ENCODE data around the gene OBSCN.
"Not testable (repeated sequence)": the region's sequence is repeated elsewhere in the genome, so short reads cannot be mapped to it uniquely, and the experiment has no call there.

OBSCN gene

GRCh38 chr1:228265167-228265566 is 57.3 kb downstream of the OBSCN start:
- no peak for DNase-seq

GRCh38 chr1:228267962-228268880 is 60.4 kb downstream of the OBSCN start:
- no peak for DNase-seq

- peak; percentile 37 for DNase-seq
Measured at GRCh38 chr1:228268881-228269265, 61.0 kb downstream of the OBSCN start.

GRCh38 chr1:228269431-228269830 is 61.6 kb downstream of the OBSCN start:
- DNase-seq: not testable (repeated sequence)

GRCh38 chr1:228270032-228270431 is 62.2 kb downstream of the OBSCN start:
- no peak for DNase-seq

GRCh38 chr1:228271701-228272251 is 63.9 kb downstream of the OBSCN start:
- DNase-seq: no peak

GRCh38 chr1:228272331-228272791 is 64.5 kb downstream of the OBSCN start:
- DNase-seq: peak; percentile 38

GRCh38 chr1:228272831-228273571 is 65.2 kb downstream of the OBSCN start:
- no peak for DNase-seq

GRCh38 chr1:228273720-228274451 is 66.0 kb downstream of the OBSCN start:
- DNase-seq: peak; percentile 37

- DNase-seq: peak; percentile 39
Measured at GRCh38 chr1:228274452-228275178, 66.8 kb downstream of the OBSCN start.

GRCh38 chr1:228275179-228275429 is 67.3 kb downstream of the OBSCN start:
- no peak for DNase-seq

GRCh38 chr1:228275430-228276173 is 67.8 kb downstream of the OBSCN start:
- peak; percentile 91 for DNase-seq

GRCh38 chr1:228276174-228276831 is 68.5 kb downstream of the OBSCN start:
- DNase-seq: no peak

- DNase-seq: peak; percentile 42
Measured at GRCh38 chr1:228276901-228277490, 69.2 kb downstream of the OBSCN start.

GRCh38 chr1:228277491-228278431 is 69.9 kb downstream of the OBSCN start:
- DNase-seq: peak; percentile 39

GRCh38 chr1:228278432-228278941 is 70.6 kb downstream of the OBSCN start:
- DNase-seq: peak; percentile 30

GRCh38 chr1:228279011-228279721 is 71.3 kb downstream of the OBSCN start:
- DNase-seq: peak; percentile 41

GRCh38 chr1:228279722-228280105 is 71.9 kb downstream of the OBSCN start:
- DNase-seq: no peak
